GM23338 (cell line): Measurements from ENCODE around the gene RPRD1A.

ENCODE experiments used
- CREB1 ChIP-seq: fragments of 250-450 bp; sonication (Bioruptor Pico); IDR thresholded peaks from 2 replicates; pipeline ENCODE4 v1.5.0; 2020; ENCODE audit warnings: low read depth, mild to moderate bottlenecking, moderate library complexity
- CTCF ChIP-seq, 2 experiments: fragments of 200-600 bp in 1 of 2; sonication (generic) in 1 of 2; conservative IDR thresholded peaks; 2 replicates each; pipeline versions ENCODE4 v1.5.1 to v1.6.1; 2016 to 2017; ENCODE audit warnings: antibody characterized with exemption in 2 of 2, low read depth in 2 of 2, mild to moderate bottlenecking in 2 of 2, moderate library complexity in 1 of 2
- ETS1 ChIP-seq: IDR thresholded peaks from 2 replicates; pipeline ENCODE4 v1.6.1; 2016; ENCODE audit warnings: antibody characterized with exemption
- EZH2 ChIP-seq: fragments of 200-600 bp; sonication (generic); IDR thresholded peaks from one replicate; pipeline ENCODE4 v1.8.0; 2017; ENCODE audit warnings: antibody characterized with exemption, mild to moderate bottlenecking, low read depth; ENCODE audit not compliant: unreplicated experiment
- EZH2phosphoT487 ChIP-seq: fragments of 200-600 bp; sonication (generic); IDR thresholded peaks from one replicate; pipeline ENCODE4 v1.8.1; 2018; ENCODE audit warnings: antibody characterized with exemption; ENCODE audit not compliant: unreplicated experiment
- POLR2AphosphoS5 ChIP-seq: IDR thresholded peaks from 2 replicates; pipeline ENCODE4 v1.6.1; 2016; ENCODE audit warnings: antibody characterized with exemption, low read depth
- REST ChIP-seq: IDR thresholded peaks from one replicate; pipeline ENCODE4 v1.6.1; 2018; ENCODE audit warnings: antibody characterized with exemption; ENCODE audit not compliant: unreplicated experiment
- ZNF114 ChIP-seq: fragments of 250-450 bp; sonication (Bioruptor Pico); IDR thresholded peaks from 2 replicates; pipeline ENCODE4 v1.5.0; 2020; ENCODE audit warnings: mild to moderate bottlenecking, moderate library complexity

- no peak for TF ChIP-seq EZH2
- no peak for TF ChIP-seq POLR2AphosphoS5
- TF ChIP-seq CTCF (conservative IDR thresholded peaks at IDR 0.05; ENCODE audit: low read depth in 2 of 2), result no peak
- no peak for TF ChIP-seq ETS1
- no peak for TF ChIP-seq CREB1
- TF ChIP-seq REST, result no peak
- no peak for TF ChIP-seq EZH2phosphoT487
- no peak for TF ChIP-seq ZNF114 (CRISPR knock-in tag)
These were observed 29.6 kb upstream of the RPRD1A start for GRCh38 chr18:36096955-36097354.
